HTERT RPE-1 (cell line): Measurements from ENCODE around the gene WDR31.
"Not testable (repeated sequence)": the region's sequence is repeated elsewhere in the genome, so short reads cannot be mapped to it uniquely, and the experiment has no call there.

Experiments used
- in situ Hi-C: fragments of 300-500 bp; cut with MboI; formaldehyde crosslinking; loops from 4 replicates; pipeline ENCODE4 v1.14.3; 2020; ENCODE audit warnings: low sequenced_read_pairs

Gene WDR31

DNA sequence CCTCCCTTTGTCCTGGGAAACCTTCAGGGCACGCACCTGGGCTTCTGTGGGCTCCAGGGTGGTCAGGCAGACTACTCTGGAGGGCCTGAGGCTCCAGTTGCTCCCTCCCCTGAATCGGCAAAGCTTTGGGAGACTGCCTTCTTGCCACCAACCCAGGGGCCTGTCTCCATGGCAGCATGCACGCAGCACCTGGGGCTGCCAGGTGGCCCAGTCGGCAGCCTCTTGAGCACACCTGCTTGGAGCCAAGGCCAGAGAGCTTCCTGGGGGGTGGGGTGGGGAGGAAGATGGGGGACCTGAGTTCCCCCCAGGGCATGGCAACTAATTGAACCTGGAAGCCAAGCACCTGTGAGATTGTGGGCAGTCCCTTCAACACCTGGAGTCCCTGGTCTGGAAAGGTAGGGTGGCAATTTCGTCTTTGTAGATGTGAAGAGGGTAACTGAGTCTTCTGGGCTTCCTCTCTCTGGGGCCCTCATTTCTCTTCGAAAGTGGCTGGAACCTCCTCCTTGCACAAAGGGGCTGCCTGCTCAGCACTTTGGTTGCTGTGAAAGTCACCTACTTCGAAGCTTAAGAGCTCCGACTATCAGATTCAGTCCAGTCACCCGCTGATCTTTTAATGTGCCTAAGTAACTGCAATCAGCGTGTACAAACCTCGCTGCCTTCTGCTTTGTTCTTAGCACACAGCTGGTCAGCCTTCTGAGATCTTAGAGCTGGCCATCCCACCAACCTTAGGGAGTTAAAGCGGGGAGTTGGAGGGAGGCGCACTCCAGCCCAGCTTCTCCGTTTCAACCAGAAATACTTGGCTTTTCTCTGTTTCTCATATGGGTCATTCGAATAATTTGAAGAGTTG is 40.9 kb downstream of the WDR31 start:
- in situ Hi-C loops, result no loop called here

DNA sequence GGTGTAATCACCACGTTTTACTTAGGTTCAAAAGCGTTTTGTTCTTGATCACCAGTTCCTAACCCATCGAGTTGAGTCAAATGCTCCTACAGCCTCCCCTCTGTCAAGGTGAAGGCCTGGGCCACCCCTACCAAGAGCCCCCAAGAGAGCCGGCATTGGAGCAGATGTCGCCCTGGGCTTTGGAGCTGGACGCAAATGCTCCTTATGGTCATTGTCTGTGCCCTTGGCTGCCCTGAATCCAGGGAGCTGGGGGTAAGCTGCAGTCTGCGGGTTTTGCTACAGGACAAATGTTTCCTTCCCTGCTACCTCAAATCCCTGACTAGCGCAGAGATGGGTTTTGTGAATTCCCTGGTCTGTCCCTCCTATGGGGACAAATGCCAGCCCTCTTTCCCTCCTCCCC is 41.8 kb downstream of the WDR31 start:
- in situ Hi-C loops, result no loop called here

DNA sequence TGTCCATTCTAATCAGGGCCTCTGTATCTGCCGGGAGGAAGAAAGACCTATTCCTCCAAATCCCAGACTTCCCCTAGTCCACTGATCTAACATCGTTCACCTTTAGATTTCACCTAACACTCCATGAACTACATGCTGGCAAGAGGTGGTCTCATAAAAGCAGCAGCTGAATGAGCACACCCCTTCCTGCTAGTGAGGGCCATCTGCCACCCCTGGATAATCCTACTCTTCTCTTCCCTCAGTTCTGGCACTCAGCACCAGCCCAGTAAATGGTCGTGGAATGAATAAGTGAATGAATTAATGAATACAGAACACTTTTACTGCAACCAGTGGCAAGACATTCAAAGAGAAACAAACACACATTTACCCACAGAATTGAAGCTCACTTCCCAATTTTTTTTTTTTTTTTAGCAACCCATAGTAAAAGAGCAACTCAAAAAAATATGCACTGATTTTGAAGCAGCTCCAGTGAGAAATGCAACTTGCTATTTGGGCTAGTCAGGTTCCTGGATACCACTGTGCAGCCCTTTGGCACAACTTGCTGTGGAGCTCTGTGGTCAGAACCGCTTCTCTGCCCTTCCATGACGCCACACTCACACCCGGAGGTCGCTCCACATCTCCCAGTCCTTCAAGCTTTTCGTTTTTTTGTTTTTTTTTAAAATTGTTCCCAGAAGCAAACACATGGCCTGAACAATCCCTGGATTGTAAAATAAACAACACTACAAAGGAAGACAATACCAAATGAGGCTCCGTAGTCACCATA is 43.1 kb downstream of the WDR31 start:
- in situ Hi-C loops, result no loop called here

- in situ Hi-C loops, result not testable (repeated sequence)
These were observed 43.8 kb downstream of the WDR31 start for GRCh38 chr9:113296247-113296646.

GRCh38 chr9:113293285-113293878 is 46.7 kb downstream of the WDR31 start:
- in situ Hi-C loops, result no loop called here

- in situ Hi-C loops, result no loop called here
These were observed 49.9 kb downstream of the WDR31 start for GRCh38 chr9:113290052-113290607.

DNA sequence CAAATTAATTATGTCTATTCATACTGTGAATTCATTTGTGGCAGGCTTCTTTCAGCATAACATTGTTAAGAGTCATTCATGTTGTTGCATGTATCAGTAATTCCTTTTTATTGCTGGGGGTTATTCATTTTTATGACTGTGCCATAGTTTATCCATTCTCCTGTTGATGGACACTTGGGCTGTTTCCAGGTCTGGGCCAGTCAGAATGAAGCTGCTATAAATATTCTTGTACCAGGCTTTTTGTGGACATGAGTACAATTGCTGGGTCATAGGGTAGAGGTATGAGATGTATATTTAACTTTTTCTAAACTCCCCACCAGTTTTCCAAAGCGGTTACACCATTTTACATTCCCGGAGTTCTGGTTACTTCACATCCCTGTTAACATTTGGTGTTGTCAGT is 51.0 kb downstream of the WDR31 start:
- in situ Hi-C loops, result no loop called here

DNA sequence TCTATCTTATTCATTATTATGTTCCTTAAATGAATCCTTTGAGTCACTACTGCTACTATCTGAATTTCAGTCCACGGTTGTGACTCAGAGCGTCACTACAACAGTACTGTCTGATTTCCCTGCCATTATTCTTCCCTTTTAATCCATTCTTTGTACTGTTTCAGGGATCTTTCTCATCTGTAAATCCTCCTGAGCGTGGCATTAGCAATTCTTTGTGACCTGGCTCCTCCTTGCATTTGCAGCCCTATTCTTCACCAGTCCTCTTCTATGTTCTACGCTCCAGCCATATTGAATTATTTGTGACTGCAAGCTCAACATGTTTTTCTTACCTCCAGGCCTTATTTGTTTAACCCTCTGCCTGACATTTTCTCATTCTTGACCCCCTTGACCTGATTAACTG is 58.7 kb downstream of the WDR31 start:
- in situ Hi-C loops, result no loop called here

- in situ Hi-C loops, result no loop called here
These were observed 61.2 kb downstream of the WDR31 start for GRCh38 chr9:113278840-113279239.

GRCh38 chr9:113275157-113276131 is 64.6 kb downstream of the WDR31 start, which contains the start of the genes CDC26 and PRPF4:
TSS of gene CDC26 (minus strand) at chr9:113275572. CDS start at chr9:113272507, 3,065 bp downstream.
TSS of gene PRPF4 (plus strand) at chr9:113275658. CDS start at chr9:113275744, 86 bp downstream.
- in situ Hi-C loops, result no loop called here

DNA sequence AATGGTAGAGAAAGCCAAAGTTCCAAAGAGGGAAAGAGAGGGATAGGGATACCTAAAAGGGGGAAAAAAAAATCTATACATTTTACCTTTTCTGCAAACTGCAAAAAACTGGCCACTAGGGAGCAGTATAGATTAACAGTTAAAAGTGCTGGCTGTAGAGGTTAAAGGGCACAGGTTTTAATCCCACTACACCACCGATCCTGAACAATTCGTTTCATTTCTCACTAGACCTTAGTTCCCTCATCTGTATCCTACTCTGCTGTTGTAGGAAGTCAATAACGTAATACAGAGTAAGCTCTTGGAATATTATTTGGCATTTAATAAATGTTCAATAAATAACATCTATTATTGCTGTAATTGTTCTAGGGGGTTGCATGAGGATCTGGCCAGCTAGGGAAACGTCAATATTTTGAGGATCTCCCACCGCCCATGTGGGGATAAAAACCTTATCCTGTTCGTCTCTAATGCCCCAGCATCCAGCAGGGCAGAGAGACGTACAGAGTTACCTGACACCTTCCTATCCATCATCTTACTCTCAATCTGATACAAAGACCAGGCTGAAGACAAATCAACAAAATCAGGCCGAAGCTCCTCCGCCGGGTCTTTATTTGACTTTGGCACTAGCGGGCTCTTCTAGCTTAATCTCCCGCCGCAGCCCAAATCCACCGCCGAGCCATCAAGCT is 65.5 kb downstream of the WDR31 start:
- in situ Hi-C loops, result no loop called here

DNA sequence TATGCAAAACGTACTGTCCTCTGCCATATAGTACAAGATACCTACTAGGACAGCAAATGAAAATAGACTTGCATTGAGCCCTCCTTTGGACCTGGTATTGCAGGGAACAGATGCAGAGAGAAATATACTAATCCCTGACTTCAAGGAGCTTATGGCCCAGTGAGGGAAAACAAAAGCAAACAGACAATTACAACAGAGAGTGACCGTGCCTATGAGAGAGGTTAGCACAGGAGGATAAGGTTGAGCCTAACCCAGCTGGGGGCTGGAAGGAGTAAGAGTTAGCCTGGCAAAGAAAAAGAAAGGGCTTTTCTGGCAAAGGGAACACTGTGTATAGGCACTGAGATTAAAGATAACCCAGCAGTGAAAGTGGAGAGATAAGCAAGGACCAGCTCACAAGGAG is 70.2 kb downstream of the WDR31 start:
- in situ Hi-C loops, result no loop called here

GRCh38 chr9:113269355-113269754 is 70.7 kb downstream of the WDR31 start:
- in situ Hi-C loops, result no loop called here

DNA sequence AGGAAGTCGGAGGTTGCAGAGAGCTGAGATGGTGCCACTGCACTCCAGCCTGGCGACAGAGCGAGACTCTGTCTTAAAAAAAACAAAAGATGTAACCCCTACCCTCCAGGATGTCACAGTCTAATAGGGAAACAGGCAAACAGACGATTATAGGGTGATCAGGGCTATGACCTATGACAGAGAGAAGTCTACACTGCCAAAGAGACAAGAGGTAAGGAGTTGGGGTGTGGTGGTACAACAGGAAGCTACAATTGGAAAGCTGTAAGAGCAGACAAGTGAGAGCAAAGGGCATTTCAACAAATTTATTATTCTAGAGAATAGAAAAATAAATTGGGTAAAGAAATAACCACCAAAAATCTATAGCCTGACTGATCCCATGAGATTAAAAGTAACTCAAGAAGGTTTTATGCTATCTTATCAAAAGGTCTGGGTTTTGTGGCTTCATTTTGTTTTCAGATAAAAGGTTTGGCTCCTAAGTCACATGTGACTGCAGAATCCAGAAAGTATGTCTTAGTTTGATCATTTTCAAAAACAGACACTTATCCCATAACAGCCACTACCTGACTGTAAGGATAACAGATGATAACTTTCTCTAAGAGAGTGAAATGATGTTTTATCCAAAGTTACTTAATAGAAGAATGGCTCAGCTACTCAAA is 72.0 kb downstream of the WDR31 start:
- in situ Hi-C loops, result no loop called here

DNA sequence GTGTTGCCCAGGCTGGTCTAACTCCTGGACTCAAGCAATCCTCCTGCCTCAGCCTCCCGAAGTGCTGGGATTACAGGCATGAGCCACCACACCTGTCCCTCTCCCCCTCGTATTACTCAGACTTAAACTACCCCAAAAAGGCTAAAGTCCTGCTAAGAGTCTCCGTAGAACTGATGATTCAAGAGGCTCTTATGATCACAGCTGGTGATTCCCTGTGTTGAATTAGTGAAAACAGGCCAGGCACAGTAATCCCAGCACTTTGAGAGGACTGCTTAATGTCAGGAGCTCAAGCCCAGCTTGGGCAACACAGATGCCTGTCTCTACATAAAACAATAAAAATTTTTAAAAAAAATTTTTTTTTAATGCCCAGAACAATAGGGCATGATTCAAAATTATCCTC is 73.9 kb downstream of the WDR31 start:
- in situ Hi-C loops, result no loop called here
